HepG2 (cell line): ENCODE results near the gene ATP12A. TPM values are rescaled to one million over a fixed set of nuclear protein-coding genes. Genes with fewer than 3 reads are reported as not detected.

ENCODE experiments used
- ATAC-seq: fragments of 200-7000 bp; cut with Tn5 transposase; 3 replicates; pipeline ENCODE4 v1.9.1; 2020; ENCODE audit warnings: mild to moderate bottlenecking, moderate library complexity
- BruUV-seq: library from RNA; stranded (reverse); fragments of 400-500 nt; replicated peaks from 2 replicates; lab custom pipeline; 2021; lab: Mats Ljungman, UMichigan
- CTCF ChIA-PET: fragments of 300-600 bp; formaldehyde crosslinking; extraction: SDS; loops from one replicate; lab custom pipeline; 2021; ENCODE audit warnings: low total read pairs, inconsistent platforms, low intra/inter-chr PET ratio; lab: Yijun Ruan, JAX
- POLR2A ChIA-PET: fragments of 350-600 bp; sonication (Branson Sonifier 250); formaldehyde crosslinking; loops from one replicate; lab custom pipeline; 2020; ENCODE audit warnings: antibody characterized with exemption, inconsistent platforms; lab: Yijun Ruan, JAX
- DNase-seq: peaks from one replicate; pipeline ENCODE4 v3.0.0-alpha.2; 2015; ENCODE audit warnings: low spot score
- FAIRE-seq: peaks from 3 replicates; lab custom pipeline; 2011; peaks lifted over from hg19 to GRCh38; lab: Jason Lieb, UNC
- H2AFZ ChIP-seq: one replicate; pipeline ENCODE4 v1.6.1; 2011; ENCODE audit warnings: low read length, inconsistent platforms
- H3K27ac ChIP-seq: fragments of 300-600 bp; 3 replicates; pipeline ENCODE4 v1.8.0; 2011; ENCODE audit warnings: mixed run types, mild to moderate bottlenecking, mixed read lengths, low read length, inconsistent platforms; ENCODE audit not compliant: insufficient read depth; ENCODE audit errors: extremely low read length
- H3K27me3 ChIP-seq, 2 experiments: fragments of 200-600 bp in 1 of 2; 2 replicates in 1 of 2; 3 replicates in 1 of 2; pipeline versions ENCODE4 v1.6.0 to v1.8.0; 2011; ENCODE audit warnings: low read length in 2 of 2, mild to moderate bottlenecking in 2 of 2, moderate library complexity in 2 of 2, inconsistent platforms in 1 of 2; ENCODE audit not compliant: insufficient read depth in 2 of 2, control insufficient read depth in 1 of 2
- H3K36me3 ChIP-seq, 2 experiments: fragments of 200-600 bp in 1 of 2; replicated peaks in 1 of 2; 2 replicates in 1 of 2; 3 replicates in 1 of 2; pipeline versions ENCODE4 v1.5.1 to v1.8.0; 2011; ENCODE audit warnings: low read length in 2 of 2, inconsistent platforms in 1 of 2; ENCODE audit not compliant: insufficient read depth in 2 of 2, control insufficient read depth in 1 of 2
- H3K4me1 ChIP-seq: 2 replicates; pipeline ENCODE4 v1.5.1; 2012; ENCODE audit warnings: low read length, inconsistent platforms; ENCODE audit not compliant: insufficient read depth
- H3K4me2 ChIP-seq: 2 replicates; pipeline ENCODE4 v1.6.0; 2011; ENCODE audit warnings: low read depth, low read length, inconsistent platforms
- H3K4me3 ChIP-seq, 3 experiments: fragments of 200-600 bp in 1 of 3; sonication (generic), shearing (Covaris generic) in 1 of 3; replicated peaks in 1 of 3; 2 replicates each; pipeline ENCODE4 v1.5.1; 2011 to 2016; ENCODE audit warnings: low read length in 3 of 3, inconsistent platforms in 2 of 3, low read depth in 2 of 3, mild to moderate bottlenecking in 2 of 3, control low read depth in 1 of 3, mixed read lengths in 1 of 3; ENCODE audit not compliant: insufficient read depth in 1 of 3
- H3K79me2 ChIP-seq: one replicate; pipeline ENCODE4 v1.6.1; 2011; ENCODE audit warnings: low read length, inconsistent platforms; ENCODE audit not compliant: insufficient read depth
- H3K9ac ChIP-seq: 2 replicates; pipeline ENCODE4 v1.6.0; 2011; ENCODE audit warnings: mild to moderate bottlenecking, low read depth, low read length, inconsistent platforms; ENCODE audit not compliant: insufficient read depth
- H3K9me3 ChIP-seq: 2 replicates; pipeline ENCODE4 v1.5.1; 2012; ENCODE audit warnings: mild to moderate bottlenecking, low read length
- H4K20me1 ChIP-seq: 2 replicates; pipeline ENCODE4 v1.6.0; 2011; ENCODE audit warnings: inconsistent platforms, mild to moderate bottlenecking, low read length, moderate library complexity; ENCODE audit not compliant: insufficient read depth
- CTCF ChIP-seq: sonication (generic); formaldehyde crosslinking; IDR thresholded peaks from 2 replicates; pipeline ENCODE4 v1.5.0; 2020; ENCODE audit warnings: mild to moderate bottlenecking, missing genetic modification reagents, moderate library complexity
- FOSL2 ChIP-seq: sonication (generic); formaldehyde crosslinking; IDR thresholded peaks from 2 replicates; pipeline ENCODE4 v1.4.0; 2020; ENCODE audit warnings: missing genetic modification reagents
- HOMEZ ChIP-seq: IDR thresholded peaks from 2 replicates; pipeline ENCODE4 v1.6.1; 2016; ENCODE audit warnings: low read depth
- NFYC ChIP-seq: IDR thresholded peaks from 2 replicates; pipeline ENCODE4 v1.6.1; 2016; ENCODE audit warnings: missing genetic modification reagents, missing compliant biosample characterization
- ONECUT2 ChIP-seq: sonication (generic); formaldehyde crosslinking; IDR thresholded peaks from 2 replicates; pipeline ENCODE4 v1.4.0; 2020; ENCODE audit warnings: missing genetic modification reagents
- PATZ1 ChIP-seq: sonication (generic); formaldehyde crosslinking; IDR thresholded peaks from 2 replicates; pipeline ENCODE4 v1.4.0; 2020; ENCODE audit warnings: missing genetic modification reagents
- STAG1 ChIP-seq: sonication (generic); formaldehyde crosslinking; IDR thresholded peaks from 2 replicates; pipeline ENCODE4 v1.4.0; 2020; ENCODE audit warnings: missing genetic modification reagents
- TFAP4 ChIP-seq: sonication (generic); IDR thresholded peaks from 2 replicates; pipeline ENCODE4 v1.6.1; 2016; ENCODE audit warnings: low read depth, borderline replicate concordance
- ZNF30 ChIP-seq: sonication (generic); formaldehyde crosslinking; IDR thresholded peaks from 2 replicates; pipeline ENCODE4 v1.5.0; 2020; ENCODE audit warnings: mild to moderate bottlenecking, missing genetic modification reagents
- ZNF557 ChIP-seq: sonication (generic); formaldehyde crosslinking; IDR thresholded peaks from 2 replicates; pipeline ENCODE4 v1.4.0; 2020; ENCODE audit warnings: missing genetic modification reagents
- whole genome bisulfite sequencing: methylation state at CpG from one replicate; pipeline ENCODE4 v1.1.6; 2017; ENCODE audit warnings: low lambda C conversion rate; 5-methylcytosine and 5-hydroxymethylcytosine counted together
- in situ Hi-C: cut with HindIII; loops from 2 replicates; pipeline ENCODE4 v1.10.0; 2017; ENCODE audit warnings: low pct_unique_long_range_greater_than_20kb; ENCODE audit not compliant: extremely low pct_ligation_motif_present
- intact Hi-C: fragments of 100-400 bp; cut with micrococcal nuclease; formaldehyde crosslinking; loops from one replicate; pipeline ENCODE4 v1.10.0; 2022; ENCODE audit not compliant: unreplicated experiment
- polyA plus RNA-seq, 8 experiments: library from polyadenylated mRNA; depleted of rRNA in 3 of 8; stranded (reverse) in 7 of 8; unstranded in 1 of 8; fragments of >200 nt; fragmentation: Illumina TruSeq in 4 of 8; extraction: Trizol in 4 of 8; gene quantifications; 2 replicates each; pipeline versions ENCODE4 v1.2.1 to v1.2.3, GENCODE V29; 2011 to 2016; ENCODE audit warnings: low read depth in 4 of 8, missing spikeins in 1 of 8, mixed read lengths in 1 of 8; ENCODE audit not compliant: insufficient read depth in 1 of 8
- total RNA-seq, 5 experiments: library from RNA; depleted of rRNA; stranded (reverse); fragments of >200 nt; fragmentation: Illumina TruSeq; extraction: Trizol; gene quantifications; 2 replicates each; pipeline ENCODE4 v1.2.3, GENCODE V29; 2016; ENCODE audit warnings: low read depth in 1 of 5

Gene ATP12A
- total and polyA plus RNA-seq, 2 of the 13 experiments (the other 11 are each of a cell fraction or from before 2014, with no cell fraction given) = not detected

- ChIA-PET POLR2A (no interaction called here), CTCF (no interaction called here)
- Histone ChIP-seq H3K79me2 (no peaks in the 10 kb centered on the region), H3K9ac (no peak overlapping the region), H3K27ac (no peak overlapping the region), H3K4me3 (no peak overlapping the region), H3K4me2 (no peak overlapping the region), H3K36me3 (no peaks in the 10 kb centered on the region), H2AFZ (no peak overlapping the region), H4K20me1 (no peaks in the 10 kb centered on the region)
- FAIRE-seq = no peak
- intact Hi-C loops = no loop called here
- ATAC-seq = no peak
- no peak for DNase-seq
- WGBS = 0% methylated on average over 5 of the region's 12 CpGs
- BruUV-seq = no TSS peak
- in situ Hi-C loops = no loop called here
- TF ChIP-seq ZNF557 (no peak), NFYC (no peak)
- TF ChIP-seq, all 625 proteins: peak for 0
- Histone ChIP-seq H3K27me3 (peaks cover 0 to 2% of the 10 kb centered on the region in 2 experiments; a peak in 2 of 5 replicates), H3K9me3 (no peaks in the 10 kb centered on the region), H3K4me1 (no peaks in the 10 kb centered on the region)
Observed at GRCh38 chr13:24740014-24740890, 60.0 kb downstream of the ATP12A start.

GRCh38 chr13:24741016-24741662 lies 60.9 kb downstream of the ATP12A start:
- H3K36me3 ChIP-seq = no peaks in the 10 kb centered on the region
- H3K4me1 ChIP-seq = no peaks in the 10 kb centered on the region
- POLR2A ChIA-PET = no interaction called here
- CTCF ChIA-PET = no interaction called here
- intact Hi-C loops = no loop called here
- H3K9me3 ChIP-seq = no peaks in the 10 kb centered on the region
- BruUV-seq = no TSS peak
- no peak overlapping the region for H3K4me2 ChIP-seq
- H3K4me3 ChIP-seq = no peak overlapping the region
- no peak overlapping the region for H2AFZ ChIP-seq
- DNase-seq = peak; percentile 10
- no peak overlapping the region for H3K27ac ChIP-seq
- in situ Hi-C loops = no loop called here
- peaks cover 0 to 2% of the 10 kb centered on the region in 2 experiments; a peak in 2 of 5 replicates for H3K27me3 ChIP-seq
- 0% methylated on average over 2 of the region's 11 CpGs for WGBS
- no peak overlapping the region for H3K9ac ChIP-seq
- H3K79me2 ChIP-seq = no peaks in the 10 kb centered on the region
- no peak for FAIRE-seq
- no peaks in the 10 kb centered on the region for H4K20me1 ChIP-seq
- ATAC-seq = peak; percentile 73
- TF ChIP-seq CTCF = peak; percentile 51
- TF ChIP-seq ZNF30 (CRISPR knock-in tag) = no peak
- TF ChIP-seq HOMEZ (CRISPR knock-in tag) = no peak
- peak; percentile 47; the same call in 1 of the 2 replicates for TF ChIP-seq FOSL2 (CRISPR knock-in tag)
- 0 out of 2 replicates have a peak, but pooled peaks have one; percentile 11 for TF ChIP-seq PATZ1 (CRISPR knock-in tag)
- no peak for TF ChIP-seq ONECUT2 (CRISPR knock-in tag)
- peak; percentile 15; the same call in 1 of the 2 replicates for TF ChIP-seq TFAP4
- peak; percentile 39 for TF ChIP-seq STAG1 (CRISPR knock-in tag)
